ENCODE data around the gene OR4F6. TPM values are rescaled to one million over a fixed set of nuclear protein-coding genes. Genes with fewer than 3 reads are reported as not detected.
"Not testable (repeated sequence)": the region's sequence is repeated elsewhere in the genome, so short reads cannot be mapped to it uniquely, and the experiment has no call there.

The OR4F6 gene
- total RNA-seq, 2 donors from 2014 or later, result not detected

GRCh38 chr15:101788001-101788400, 15.3 kb upstream of the OR4F6 start:
- H3K27me3 Mint-ChIP-seq, result peaks cover 36% of the 10 kb centered on the region
- DNase-seq; H3K27ac Mint-ChIP-seq; H3K36me3 Mint-ChIP-seq (ENCODE audit: low read depth); ATAC-seq; H3K4me1 Mint-ChIP-seq; H3K9me3 ChIP-seq (ENCODE audit: control insufficient read depth, low read length, poor library complexity, severe bottlenecking); H3K4me3 Mint-ChIP-seq: not testable (repeated sequence)

- H3K9me3 ChIP-seq (ENCODE audit: control insufficient read depth, low read length, poor library complexity, severe bottlenecking); H3K4me3 Mint-ChIP-seq; H3K4me1 Mint-ChIP-seq; ATAC-seq; H3K36me3 Mint-ChIP-seq (ENCODE audit: low read depth); H3K27ac Mint-ChIP-seq; DNase-seq: not testable (repeated sequence)
- H3K27me3 Mint-ChIP-seq, result peaks cover 29% of the 10 kb centered on the region
These were observed 14.6 kb upstream of the OR4F6 start for GRCh38 chr15:101788503-101789269.

- not testable (repeated sequence) for H3K4me1 Mint-ChIP-seq; H3K36me3 Mint-ChIP-seq (ENCODE audit: low read depth); H3K9me3 ChIP-seq (ENCODE audit: control insufficient read depth, low read length, poor library complexity, severe bottlenecking); H3K4me3 Mint-ChIP-seq; H3K27ac Mint-ChIP-seq; DNase-seq; ATAC-seq
- H3K27me3 Mint-ChIP-seq, result peaks cover 26% of the 10 kb centered on the region
These were observed 12.6 kb upstream of the OR4F6 start for GRCh38 chr15:101790748-101791147.

- not testable (repeated sequence) for H3K4me3 Mint-ChIP-seq
These were observed 9.3 kb upstream of the OR4F6 start for GRCh38 chr15:101793981-101794380.

GRCh38 chr15:101795455-101795854, 7.9 kb upstream of the OR4F6 start:
- Mint-ChIP-seq H3K4me1 (no peaks in the 10 kb centered on the region), H3K4me3 (no peak overlapping the region), H3K27ac (no peak overlapping the region), H3K27me3 (peaks cover 24% of the 10 kb centered on the region), H3K36me3 (ENCODE audit: low read depth) (peaks cover 2% of the 10 kb centered on the region)
- no peak for ATAC-seq
- no peak for DNase-seq
- H3K9me3 ChIP-seq (ENCODE audit: control insufficient read depth, low read length, poor library complexity, severe bottlenecking), result no peaks in the 10 kb centered on the region

More at GRCh38 chr15:101793981-101794380, 9.3 kb upstream of the OR4F6 start:
- ATAC-seq; DNase-seq; H3K4me1 Mint-ChIP-seq; H3K36me3 Mint-ChIP-seq (ENCODE audit: low read depth); H3K27ac Mint-ChIP-seq; H3K9me3 ChIP-seq (ENCODE audit: control insufficient read depth, low read length, poor library complexity, severe bottlenecking): not testable (repeated sequence)
- peaks cover 24% of the 10 kb centered on the region for H3K27me3 Mint-ChIP-seq

GRCh38 chr15:101799665-101800064, 3.6 kb upstream of the OR4F6 start:
- H3K9me3 ChIP-seq (ENCODE audit: control insufficient read depth, low read length, poor library complexity, severe bottlenecking), result no peaks in the 10 kb centered on the region

GRCh38 chr15:101801048-101801447, 2.3 kb upstream of the OR4F6 start:
- H3K9me3 ChIP-seq (ENCODE audit: control insufficient read depth, low read length, poor library complexity, severe bottlenecking), result no peaks in the 10 kb centered on the region
- ATAC-seq (no peak), DNase-seq (no peak)
- H3K36me3 Mint-ChIP-seq (ENCODE audit: low read depth), result no peaks in the 10 kb centered on the region
- H3K4me3 Mint-ChIP-seq, result no peak overlapping the region
- peaks cover 25% of the 10 kb centered on the region for H3K27me3 Mint-ChIP-seq
- H3K27ac Mint-ChIP-seq, result no peak overlapping the region
- no peaks in the 10 kb centered on the region for H3K4me1 Mint-ChIP-seq

More at GRCh38 chr15:101799665-101800064, 3.6 kb upstream of the OR4F6 start:
- no peak overlapping the region for H3K4me3 Mint-ChIP-seq
- no peak overlapping the region for H3K27ac Mint-ChIP-seq
- DNase-seq (no peak), ATAC-seq (no peak)
- H3K27me3 Mint-ChIP-seq, result peaks cover 30% of the 10 kb centered on the region
- no peaks in the 10 kb centered on the region for H3K4me1 Mint-ChIP-seq
- H3K36me3 Mint-ChIP-seq (ENCODE audit: low read depth), result peaks cover 2% of the 10 kb centered on the region

GRCh38 chr15:101803676-101804075, 367 bp downstream of the OR4F6 start:
- ATAC-seq (no peak), DNase-seq (no peak)
- no peaks in the 10 kb centered on the region for H3K4me1 Mint-ChIP-seq
- H3K9me3 ChIP-seq (ENCODE audit: control insufficient read depth, low read length, poor library complexity, severe bottlenecking), result no peaks in the 10 kb centered on the region
- no peak overlapping the region for H3K27ac Mint-ChIP-seq
- peaks cover 14% of the 10 kb centered on the region for H3K27me3 Mint-ChIP-seq
- H3K4me3 Mint-ChIP-seq, result no peak overlapping the region
- no peaks in the 10 kb centered on the region for H3K36me3 Mint-ChIP-seq (ENCODE audit: low read depth)

- Mint-ChIP-seq H3K4me3 (no peak overlapping the region), H3K27ac (no peak overlapping the region), H3K4me1 (no peaks in the 10 kb centered on the region), H3K27me3 (peaks cover 14% of the 10 kb centered on the region), H3K36me3 (ENCODE audit: low read depth) (no peaks in the 10 kb centered on the region)
- no peak for DNase-seq
- ATAC-seq, result no peak
- H3K9me3 ChIP-seq (ENCODE audit: control insufficient read depth, low read length, poor library complexity, severe bottlenecking), result no peaks in the 10 kb centered on the region
These were observed 1.1 kb downstream of the OR4F6 start for GRCh38 chr15:101804375-101804774.

- Mint-ChIP-seq H3K27ac (no peak overlapping the region), H3K4me1 (no peaks in the 10 kb centered on the region)
These were observed 1.6 kb downstream of the OR4F6 start for GRCh38 chr15:101804941-101805340.

GRCh38 chr15:101805605-101806345, 2.5 kb downstream of the OR4F6 start:
- H3K4me3 Mint-ChIP-seq, result no peak overlapping the region
- no peak for DNase-seq
- no peak overlapping the region for H3K27ac Mint-ChIP-seq
- no peaks in the 10 kb centered on the region for H3K36me3 Mint-ChIP-seq (ENCODE audit: low read depth)
- peaks cover 14% of the 10 kb centered on the region for H3K27me3 Mint-ChIP-seq
- H3K4me1 Mint-ChIP-seq, result no peaks in the 10 kb centered on the region
- ATAC-seq, result no peak
- no peaks in the 10 kb centered on the region for H3K9me3 ChIP-seq (ENCODE audit: control insufficient read depth, low read length, poor library complexity, severe bottlenecking)

More at GRCh38 chr15:101804941-101805340, 1.6 kb downstream of the OR4F6 start:
- DNase-seq, result no peak
- Mint-ChIP-seq H3K27me3 (peaks cover 14% of the 10 kb centered on the region), H3K36me3 (ENCODE audit: low read depth) (no peaks in the 10 kb centered on the region), H3K4me3 (no peak overlapping the region)
- ATAC-seq, result no peak
- H3K9me3 ChIP-seq (ENCODE audit: control insufficient read depth, low read length, poor library complexity, severe bottlenecking), result no peaks in the 10 kb centered on the region

- DNase-seq (no peak), ATAC-seq (no peak)
- H3K27ac Mint-ChIP-seq, result no peak overlapping the region
- H3K27me3 Mint-ChIP-seq, result peaks cover 18% of the 10 kb centered on the region
- no peaks in the 10 kb centered on the region for H3K9me3 ChIP-seq (ENCODE audit: control insufficient read depth, low read length, poor library complexity, severe bottlenecking)
- no peak overlapping the region for H3K4me3 Mint-ChIP-seq
- no peaks in the 10 kb centered on the region for H3K36me3 Mint-ChIP-seq (ENCODE audit: low read depth)
- no peaks in the 10 kb centered on the region for H3K4me1 Mint-ChIP-seq
These were observed 4.1 kb downstream of the OR4F6 start for GRCh38 chr15:101807345-101807945.

- Mint-ChIP-seq H3K4me1 (no peaks in the 10 kb centered on the region), H3K27me3 (peaks cover 18% of the 10 kb centered on the region), H3K36me3 (ENCODE audit: low read depth) (no peaks in the 10 kb centered on the region), H3K27ac (no peak overlapping the region), H3K4me3 (no peak overlapping the region)
- DNase-seq, result no peak
- no peaks in the 10 kb centered on the region for H3K9me3 ChIP-seq (ENCODE audit: control insufficient read depth, low read length, poor library complexity, severe bottlenecking)
- no peak for ATAC-seq
These were observed 4.9 kb downstream of the OR4F6 start for GRCh38 chr15:101808201-101808600.

Measured in T-helper 17 cell (primary cell).